Prostate gland (tissue), 2 donors: ENCODE results near the gene LCN12. TPM values are rescaled to one million over a fixed set of nuclear protein-coding genes. Genes with fewer than 3 reads are reported as not detected.

Source experiments
- DNase-seq: peaks from one replicate; pipeline ENCODE4 v3.0.0-alpha.2; 2019; ENCODE audit warnings: low spot score
- H3K27ac ChIP-seq, 2 donors: fragments of 200-600 bp; sonication (generic); 2 replicates each; pipeline ENCODE4 v1.5.1; 2017 to 2019
- H3K27me3 ChIP-seq: fragments of 200-600 bp; sonication (generic); replicated peaks from 2 replicates; pipeline ENCODE4 v1.5.1; 2019; ENCODE audit not compliant: insufficient read depth
- H3K36me3 ChIP-seq, 2 donors: fragments of 200-600 bp; sonication (generic); 1 replicate in 1 of 2; 2 replicates in 1 of 2; pipeline versions ENCODE4 v1.5.1 to v1.8.1; 2017 to 2019
- H3K4me1 ChIP-seq: fragments of 200-600 bp; sonication (generic); replicated peaks from 2 replicates; pipeline ENCODE4 v1.5.1; 2019
- H3K4me3 ChIP-seq, 2 donors: fragments of 200-600 bp; sonication (generic); 2 replicates each; pipeline ENCODE4 v1.5.1; 2017 to 2019
- H3K9me3 ChIP-seq: fragments of 200-600 bp; sonication (generic); 2 replicates; pipeline ENCODE4 v1.5.1; 2017
- CTCF ChIP-seq, 4 experiments: fragments of 200-600 bp in 2 of 4; fragments of 450-650 bp in 2 of 4; sonication (generic) in 2 of 4; IDR thresholded peaks; 1 replicate in 3 of 4; 2 replicates in 1 of 4; pipeline ENCODE4 v1.5.1; 2016 to 2019; ENCODE audit warnings: antibody characterized with exemption in 4 of 4, mild to moderate bottlenecking in 2 of 4, moderate library complexity in 2 of 4
- POLR2A ChIP-seq: fragments of 450-650 bp; IDR thresholded peaks from one replicate; pipeline ENCODE4 v1.6.1; 2016; ENCODE audit warnings: antibody characterized with exemption, mild to moderate bottlenecking
- POLR2AphosphoS5 ChIP-seq: sonication (generic); formaldehyde crosslinking; IDR thresholded peaks from one replicate; pipeline ENCODE4 v1.6.1; 2017; ENCODE audit warnings: antibody characterized with exemption
- WGBS: methylation state at CpG from one replicate; pipeline ENCODE4 v1.1.5; 2018; 5-methylcytosine and 5-hydroxymethylcytosine counted together
- intact Hi-C: fragments of 100-400 bp; cut with DNase I; formaldehyde crosslinking; loops from one replicate; pipeline ENCODE4 v1.14.2; 2022
- total RNA-seq, 2 donors: library from RNA; depleted of rRNA; stranded (reverse); fragments of >200 nt; gene quantifications; one replicate each; pipeline ENCODE4 v1.1.0, GENCODE V29; 2016

Gene LCN12
- total RNA-seq, 2 donors from 2014 or later, result 4.1 to 13.7 TPM

- 94% methylated on average over 9 of the region's 9 CpGs for WGBS
These were observed 3.9 kb downstream of the LCN12 start for GRCh38 chr9:136955943-136956335.

GRCh38 chr9:136956604-136957003 is 4.5 kb downstream of the LCN12 start:
- H3K4me3 ChIP-seq, result no peak overlapping the region
- H3K4me1 ChIP-seq, result peaks cover 5% of the 10 kb centered on the region
- no peaks in the 10 kb centered on the region for H3K27me3 ChIP-seq
- H3K36me3 ChIP-seq, result no peaks in the 10 kb centered on the region
- TF ChIP-seq CTCF (IDR thresholded peaks at IDR 0.05) (no peak), POLR2A (no peak), POLR2AphosphoS5 (no peak)
- 98% methylated on average over 4 of the region's 4 CpGs for WGBS
- H3K9me3 ChIP-seq, result no peaks in the 10 kb centered on the region
- intact Hi-C loops, result no loop called here
- DNase-seq, result no peak
- H3K27ac ChIP-seq, result no peak overlapping the region

More at GRCh38 chr9:136955943-136956335, 3.9 kb downstream of the LCN12 start:
- intact Hi-C loops, result no loop called here
- no peak for DNase-seq
- no peak for TF ChIP-seq CTCF (IDR thresholded peaks at IDR 0.05)
- TF ChIP-seq POLR2AphosphoS5, result no peak
- no peak for TF ChIP-seq POLR2A
- Histone ChIP-seq H3K9me3 (no peaks in the 10 kb centered on the region), H3K4me1 (no peaks in the 10 kb centered on the region), H3K27ac (no peak overlapping the region), H3K4me3 (no peak overlapping the region), H3K27me3 (no peaks in the 10 kb centered on the region), H3K36me3 (no peaks in the 10 kb centered on the region)

- Histone ChIP-seq H3K27ac (no peak overlapping the region), H3K27me3 (no peaks in the 10 kb centered on the region), H3K9me3 (no peaks in the 10 kb centered on the region), H3K4me3 (no peak overlapping the region), H3K36me3 (no peaks in the 10 kb centered on the region), H3K4me1 (peaks cover 9% of the 10 kb centered on the region)
- WGBS, result 94% methylated on average over 1 of the region's 1 CpG
- intact Hi-C loops, result no loop called here
- no peak for DNase-seq
- no peak for TF ChIP-seq CTCF (IDR thresholded peaks at IDR 0.05)
- TF ChIP-seq POLR2AphosphoS5, result no peak
- TF ChIP-seq POLR2A, result no peak
These were observed 5.4 kb downstream of the LCN12 start for GRCh38 chr9:136957461-136957860.

- TF ChIP-seq POLR2A, result no peak
- no peak for TF ChIP-seq POLR2AphosphoS5
- Histone ChIP-seq H3K36me3 (no peaks in the 10 kb centered on the region), H3K27ac (no peak overlapping the region), H3K9me3 (no peaks in the 10 kb centered on the region), H3K27me3 (no peaks in the 10 kb centered on the region), H3K4me3 (no peak overlapping the region), H3K4me1 (peaks cover 9% of the 10 kb centered on the region)
- no peak for DNase-seq
- 94% methylated on average over 6 of the region's 6 CpGs for WGBS
- intact Hi-C loops, result no loop called here
These were observed 5.8 kb downstream of the LCN12 start for GRCh38 chr9:136957901-136958300.

- Histone ChIP-seq H3K9me3 (no peaks in the 10 kb centered on the region), H3K36me3 (no peaks in the 10 kb centered on the region), H3K27me3 (no peaks in the 10 kb centered on the region), H3K27ac (no peak overlapping the region), H3K4me1 (peaks cover 9% of the 10 kb centered on the region), H3K4me3 (no peak overlapping the region)
- intact Hi-C loops, result no loop called here
- WGBS, result 91% methylated on average over 7 of the region's 7 CpGs
- DNase-seq, result no peak
- TF ChIP-seq CTCF (IDR thresholded peaks at IDR 0.05) (no peak), POLR2AphosphoS5 (no peak), POLR2A (no peak)
These were observed 6.4 kb downstream of the LCN12 start for GRCh38 chr9:136958473-136958872.
